NB4 (cell line): ENCODE measurements around the gene CCM2.
"Not testable (repeated sequence)": the region's sequence is repeated elsewhere in the genome, so short reads cannot be mapped to it uniquely, and the experiment has no call there.

Experiments
- DNase-seq: peaks from one replicate; pipeline ENCODE4 v3.0.0; 2010; ENCODE audit warnings: low read depth
- H3K4me3 ChIP-seq: one replicate; pipeline ENCODE4 v1.5.1; 2011; ENCODE audit warnings: mild to moderate bottlenecking, low read depth, low read length, moderate library complexity
- MAX ChIP-seq: IDR thresholded peaks from 2 replicates; pipeline ENCODE4 v1.6.1; 2011; ENCODE audit warnings: low read depth, low read length
- MYC ChIP-seq: IDR thresholded peaks from 2 replicates; pipeline ENCODE4 v1.6.1; 2011; ENCODE audit warnings: low read depth, low read length
- POLR2A ChIP-seq: IDR thresholded peaks from 2 replicates; pipeline ENCODE4 v1.6.1; 2011; ENCODE audit warnings: mild to moderate bottlenecking; ENCODE audit not compliant: insufficient read length; ENCODE audit errors: extremely low read depth
- TF ChIP-seq, protein P1 (sequence below): IDR thresholded peaks from one replicate; pipeline ENCODE4 v1.5.1; 2012; ENCODE audit warnings: low read depth, low read length

CCM2 gene

GRCh38 chr7:45033931-45034290, 33.9 kb downstream of the CCM2 start:
- DNase-seq = no peak

DNA sequence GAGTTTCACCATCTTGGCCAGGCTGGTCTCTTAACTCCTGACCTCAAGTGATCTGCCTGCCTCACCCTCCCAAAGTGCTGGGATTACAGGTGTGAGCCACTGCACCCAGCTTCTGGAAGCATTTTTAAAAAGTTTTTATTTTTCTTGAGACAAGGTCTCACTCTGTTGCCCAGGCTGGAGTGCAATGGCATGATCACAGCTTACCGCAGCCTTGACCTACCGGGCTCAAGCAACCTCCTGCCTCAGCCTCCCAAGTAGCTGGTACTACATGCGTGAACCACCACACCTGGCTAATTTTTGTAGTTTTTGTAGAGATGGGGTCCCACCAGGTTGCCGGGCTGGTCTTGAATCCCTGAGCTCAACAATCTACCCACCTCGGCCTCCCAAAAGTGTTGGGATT, 34.7 kb downstream of the CCM2 start:
- not testable (repeated sequence) for DNase-seq

More at GRCh38 chr7:45033931-45034290, 33.9 kb downstream of the CCM2 start:
- TF ChIP-seq, protein P1, sequence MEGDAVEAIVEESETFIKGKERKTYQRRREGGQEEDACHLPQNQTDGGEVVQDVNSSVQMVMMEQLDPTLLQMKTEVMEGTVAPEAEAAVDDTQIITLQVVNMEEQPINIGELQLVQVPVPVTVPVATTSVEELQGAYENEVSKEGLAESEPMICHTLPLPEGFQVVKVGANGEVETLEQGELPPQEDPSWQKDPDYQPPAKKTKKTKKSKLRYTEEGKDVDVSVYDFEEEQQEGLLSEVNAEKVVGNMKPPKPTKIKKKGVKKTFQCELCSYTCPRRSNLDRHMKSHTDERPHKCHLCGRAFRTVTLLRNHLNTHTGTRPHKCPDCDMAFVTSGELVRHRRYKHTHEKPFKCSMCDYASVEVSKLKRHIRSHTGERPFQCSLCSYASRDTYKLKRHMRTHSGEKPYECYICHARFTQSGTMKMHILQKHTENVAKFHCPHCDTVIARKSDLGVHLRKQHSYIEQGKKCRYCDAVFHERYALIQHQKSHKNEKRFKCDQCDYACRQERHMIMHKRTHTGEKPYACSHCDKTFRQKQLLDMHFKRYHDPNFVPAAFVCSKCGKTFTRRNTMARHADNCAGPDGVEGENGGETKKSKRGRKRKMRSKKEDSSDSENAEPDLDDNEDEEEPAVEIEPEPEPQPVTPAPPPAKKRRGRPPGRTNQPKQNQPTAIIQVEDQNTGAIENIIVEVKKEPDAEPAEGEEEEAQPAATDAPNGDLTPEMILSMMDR = no peak
- no peak for TF ChIP-seq POLR2A
- no peak for TF ChIP-seq MYC
- no peak for TF ChIP-seq MAX
- no peak overlapping the region for H3K4me3 ChIP-seq

DNA sequence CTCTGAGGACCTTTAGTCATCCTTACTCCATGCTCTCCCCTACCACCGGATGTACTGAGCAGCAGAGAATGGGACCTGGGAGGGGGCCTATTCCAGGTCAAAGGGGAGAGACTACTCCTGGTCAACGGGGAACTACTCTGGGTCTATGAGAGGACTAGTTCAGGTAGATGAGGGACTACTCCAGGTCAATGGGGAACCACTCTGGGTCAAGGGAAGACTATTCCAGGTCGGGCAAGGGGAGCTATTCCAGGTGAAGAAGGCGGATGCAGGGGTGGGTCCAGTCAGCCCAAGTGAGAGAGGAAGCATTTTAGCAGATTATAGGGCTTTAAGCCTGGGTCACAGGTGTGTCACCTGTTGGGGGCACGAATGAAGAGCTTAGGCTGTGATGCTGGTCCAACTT, 35.4 kb downstream of the CCM2 start:
- no peak for DNase-seq
- TF ChIP-seq, protein P1 = no peak
- TF ChIP-seq MYC (no peak), MAX (no peak), POLR2A (no peak)
- no peak overlapping the region for H3K4me3 ChIP-seq

More for the DNA sequence above, 34.7 kb downstream of the CCM2 start:
- not testable (repeated sequence) for H3K4me3 ChIP-seq

DNA sequence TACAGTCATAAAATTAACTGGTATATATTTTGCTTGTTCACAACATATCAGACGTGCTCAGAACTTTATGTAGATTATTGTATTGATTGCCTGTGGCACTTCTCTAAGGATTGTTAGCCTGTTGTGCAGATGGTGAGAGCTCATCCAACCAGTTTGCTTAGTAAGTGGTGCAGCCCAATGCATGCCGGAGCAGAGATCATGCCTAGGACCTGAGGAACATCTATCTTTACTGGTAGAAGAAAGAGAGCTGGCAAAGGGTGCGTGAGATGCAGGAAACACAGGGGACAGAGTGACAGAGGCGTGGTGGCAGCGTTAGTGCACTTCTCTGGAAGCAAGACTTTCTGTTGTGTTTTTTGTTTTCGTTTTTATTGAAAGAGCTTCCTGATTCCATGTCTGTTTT, 35.9 kb downstream of the CCM2 start:
- DNase-seq = no peak
- no peak for TF ChIP-seq MYC
- no peak for TF ChIP-seq POLR2A
- TF ChIP-seq, protein P1 = no peak
- no peak for TF ChIP-seq MAX
- no peak overlapping the region for H3K4me3 ChIP-seq

DNA sequence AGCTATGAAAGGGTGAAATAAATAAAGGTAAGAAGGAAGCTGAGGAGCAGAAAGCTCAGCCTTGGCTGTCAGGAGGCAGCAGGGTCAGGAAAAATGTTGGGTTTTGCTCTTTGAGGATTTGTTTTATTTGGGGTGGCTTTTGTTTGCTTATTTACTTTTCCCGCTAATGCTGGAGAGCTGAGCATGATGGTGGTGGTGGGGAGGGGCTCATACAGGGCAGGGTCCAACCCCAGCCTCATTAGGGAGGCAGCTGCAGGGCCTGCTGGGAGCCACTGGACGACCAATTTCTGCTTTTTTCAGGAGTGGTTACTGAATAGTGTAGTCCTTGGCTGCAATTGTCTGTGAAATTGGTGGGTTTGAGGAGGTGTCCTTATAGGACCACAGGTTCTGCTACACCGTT, 36.3 kb downstream of the CCM2 start:
- H3K4me3 ChIP-seq = no peak overlapping the region
- no peak for DNase-seq
- TF ChIP-seq POLR2A (no peak), MYC (no peak), MAX (no peak)
- TF ChIP-seq, protein P1 = no peak

DNA sequence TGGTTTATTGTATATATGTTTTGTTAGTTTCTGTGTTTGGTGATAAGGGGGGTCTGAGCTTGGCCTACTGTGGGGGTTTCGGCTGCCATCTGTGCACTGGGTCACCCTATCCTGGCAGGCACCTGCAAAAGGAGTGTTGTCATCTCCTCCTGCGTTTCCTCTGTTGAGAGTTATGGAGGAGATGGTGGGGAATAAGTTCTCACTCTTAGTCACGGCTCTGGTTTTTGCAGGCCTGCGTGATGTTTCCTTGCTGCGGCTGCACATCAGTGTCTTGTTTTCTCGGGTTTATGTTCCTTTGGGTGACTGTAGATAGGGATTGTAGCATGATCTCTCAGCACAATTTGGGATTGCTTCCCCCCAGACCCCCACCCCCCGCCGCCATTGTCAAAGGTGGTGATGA, 36.8 kb downstream of the CCM2 start:
- DNase-seq = no peak
- H3K4me3 ChIP-seq = no peak overlapping the region
- TF ChIP-seq, protein P1 = no peak
- TF ChIP-seq POLR2A = no peak
- TF ChIP-seq MAX = no peak
- TF ChIP-seq MYC = no peak
